Muscle of back (tissue), 11 donors: Measurements from ENCODE around the gene NAPSA. TPM values are rescaled to one million over a fixed set of nuclear protein-coding genes. Genes with fewer than 3 reads are reported as not detected.
A peak's percentile ranks its signal among the peaks of the same experiment; 100 is the strongest.

Source experiments
- DNase-seq, 3 donors: peaks; one replicate each; pipeline versions ENCODE4 v3.0.0 to v3.0.0-alpha.2; 2013
- polyA plus RNA-seq, 10 donors: library from polyadenylated mRNA; unstranded; fragments of 120-200 nt; gene quantifications; one replicate each; pipeline ENCODE4 v1.2.1, GENCODE V29; 2013; ENCODE audit not compliant: insufficient read length in 10 of 10

The NAPSA gene
- polyA plus RNA-seq, 10 donors, result 0.27 to 1.9 (median 0.60) TPM

DNA sequence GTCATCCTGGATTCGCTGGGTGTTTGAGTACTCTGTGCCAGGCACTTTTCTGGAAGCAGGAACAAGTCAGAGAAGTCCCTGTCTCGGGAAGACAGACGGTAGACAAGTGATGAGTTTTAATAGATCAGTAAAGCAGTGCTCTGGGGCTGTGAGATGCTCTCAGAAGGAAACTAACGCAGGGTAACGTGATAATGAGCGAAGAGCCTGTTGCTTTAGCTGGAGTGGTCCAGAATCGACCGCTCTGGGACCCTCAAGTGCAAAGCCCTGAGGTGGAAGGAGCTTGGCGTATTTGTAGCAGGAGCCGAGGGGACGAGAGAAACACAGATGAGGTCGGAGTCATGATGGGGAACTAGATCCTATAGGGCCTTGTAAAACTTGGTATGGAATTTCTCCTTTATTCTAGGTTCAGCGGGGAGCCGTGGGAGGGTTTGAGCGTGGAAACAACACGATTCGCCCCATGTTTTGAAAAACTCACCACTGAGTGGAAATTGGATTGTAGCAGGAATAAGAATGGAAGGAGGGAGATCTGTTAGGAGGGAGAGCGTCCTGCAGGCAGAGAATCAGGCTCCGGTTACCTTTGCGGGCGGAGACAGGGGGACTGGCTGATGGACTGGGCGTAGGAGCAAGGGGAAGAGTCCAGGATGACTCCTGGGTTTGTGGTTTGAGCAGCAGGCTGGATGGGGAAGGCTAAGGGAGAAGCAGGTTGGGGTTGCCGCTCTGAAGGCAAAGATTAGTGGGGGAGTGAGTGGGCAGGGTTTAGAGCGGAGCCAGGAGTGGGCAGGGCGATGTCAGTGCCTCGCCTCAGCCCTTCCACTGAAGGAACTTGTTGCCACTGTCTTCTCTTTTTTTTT is 19.5 kb upstream of the NAPSA start:
- no peak for DNase-seq

DNA sequence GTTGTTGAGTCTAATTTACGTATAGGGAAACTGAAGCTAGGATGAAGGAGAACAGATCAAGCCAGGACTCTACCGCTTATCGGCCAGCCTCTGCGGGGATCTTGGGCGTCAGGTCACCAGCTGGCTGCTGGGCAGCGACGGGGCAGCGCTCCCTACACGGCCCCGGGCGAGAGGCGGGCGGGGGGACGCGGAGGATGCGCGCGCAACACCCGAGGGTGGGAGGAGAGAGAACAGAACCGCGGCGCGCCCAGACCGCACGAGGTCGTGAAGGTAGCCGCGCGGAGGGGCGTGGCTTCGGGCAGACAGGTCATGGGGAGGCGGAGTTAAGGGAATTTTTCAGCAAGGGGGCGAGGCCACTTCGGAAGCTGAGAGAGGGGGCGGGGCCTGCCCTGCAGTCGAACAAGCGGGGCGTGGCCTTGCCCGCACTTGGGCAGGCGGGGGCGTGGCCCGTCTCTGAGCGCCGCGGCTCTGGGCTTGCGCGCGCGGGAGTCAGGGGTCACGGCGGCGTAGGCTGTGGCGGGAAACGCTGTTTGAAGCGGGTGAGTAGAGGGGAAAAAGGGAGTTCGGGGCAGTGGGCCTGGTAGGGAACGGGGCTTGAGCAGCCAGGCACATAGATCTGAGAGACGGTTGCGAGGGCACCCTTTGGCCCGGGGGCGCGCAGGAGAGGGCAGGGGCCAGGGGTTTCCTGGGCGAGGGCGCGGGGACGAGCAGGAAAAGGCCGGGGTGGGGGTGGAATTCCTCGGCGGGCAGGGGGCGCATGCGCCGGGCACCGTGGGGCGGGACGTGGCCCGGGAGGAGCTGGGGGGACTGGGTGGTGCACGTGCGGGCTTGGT is 18.6 kb upstream of the NAPSA start, which contains the start of gene POLD1:
Gene POLD1 (plus strand): TSS at position 496 of the 833 bp plus-strand sequence. CDS start 14,505 bp downstream, outside the sequence.
- peak; percentile 95 to 97 (median 95) for DNase-seq

DNA sequence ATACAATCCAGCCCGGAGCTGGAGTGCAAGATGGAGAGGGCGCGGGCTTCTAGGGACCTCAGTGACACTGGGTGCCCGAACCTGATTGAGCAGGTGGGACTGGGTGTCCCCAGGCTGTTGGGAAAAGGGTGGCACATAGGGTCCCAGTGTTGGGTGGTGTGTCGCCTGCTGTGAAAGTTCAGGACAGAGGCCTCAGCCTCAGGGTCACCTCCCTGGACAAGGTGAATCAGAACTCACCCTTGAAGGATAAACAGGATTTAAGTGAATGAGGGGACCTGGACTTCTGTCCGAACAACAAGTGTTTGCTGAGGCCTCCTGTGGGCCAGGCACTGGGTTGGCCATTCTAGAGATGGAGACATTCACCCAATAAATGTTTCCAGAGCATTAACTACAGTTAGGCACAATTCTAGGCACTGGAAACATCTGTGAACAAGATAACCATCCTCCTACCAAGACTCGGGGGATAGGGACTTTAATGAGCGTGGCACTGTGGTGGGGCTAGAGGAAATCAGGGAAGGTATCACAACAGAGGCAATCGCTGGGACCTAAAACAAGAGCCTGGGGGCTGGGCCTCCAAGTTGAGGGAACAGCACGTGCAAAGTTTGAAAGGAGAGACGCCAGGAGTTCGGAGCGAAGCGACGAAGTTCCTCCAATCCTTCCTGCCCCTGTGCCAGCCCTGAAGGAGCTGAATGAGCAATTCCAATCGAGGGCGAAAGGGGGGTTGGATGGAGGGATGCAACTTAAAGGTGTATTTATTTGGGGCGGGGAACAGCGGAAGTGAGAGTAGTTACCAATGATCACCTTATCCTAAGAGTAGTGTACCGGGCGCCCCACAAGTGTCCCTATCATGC is 17.8 kb upstream of the NAPSA start:
- no peak for DNase-seq

- DNase-seq, result no peak
Measured at GRCh38 chr19:50381881-50382729, 16.7 kb upstream of the NAPSA start.

DNA sequence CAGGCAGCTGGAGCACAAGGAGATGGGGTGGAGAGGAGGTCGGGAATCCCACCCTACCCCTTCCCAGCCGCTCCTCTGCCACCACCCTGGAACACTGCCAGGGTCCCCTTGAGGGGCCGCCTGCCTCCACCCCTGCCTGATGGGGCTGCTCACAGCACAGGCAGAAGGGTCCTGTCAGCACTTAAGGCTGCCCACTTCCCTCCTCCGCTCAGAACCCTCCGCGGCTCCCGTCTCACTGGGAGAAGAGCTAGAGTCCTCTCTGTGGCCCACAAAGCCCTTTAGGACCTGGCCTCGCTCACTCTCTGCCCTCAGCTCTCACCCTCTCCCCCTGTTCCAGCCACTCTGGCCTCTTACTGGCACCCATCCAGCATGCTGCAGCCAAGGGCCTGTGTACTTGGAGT is 15.3 kb upstream of the NAPSA start:
- no peak for DNase-seq

- DNase-seq, result no peak
Measured at GRCh38 chr19:50380137-50380536, 14.7 kb upstream of the NAPSA start.

- DNase-seq, result no peak
Measured at GRCh38 chr19:50379602-50380001, 14.2 kb upstream of the NAPSA start.

DNA sequence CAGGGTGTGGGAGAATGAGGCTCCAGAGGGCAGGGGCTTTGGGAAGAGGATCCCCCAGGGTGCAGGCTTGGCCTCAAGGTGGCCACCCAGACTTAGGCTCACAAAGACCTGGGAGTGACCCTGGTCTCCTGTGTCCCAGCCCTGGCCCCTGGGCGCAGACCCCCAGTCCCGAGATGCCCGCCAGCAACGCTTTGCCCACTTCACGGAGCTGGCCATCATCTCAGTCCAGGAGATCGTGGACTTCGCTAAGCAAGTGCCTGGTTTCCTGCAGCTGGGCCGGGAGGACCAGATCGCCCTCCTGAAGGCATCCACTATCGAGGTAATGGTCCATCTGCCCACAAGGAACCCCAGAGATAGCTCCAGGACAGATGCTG is 13.4 kb upstream of the NAPSA start:
- no peak for DNase-seq

DNA sequence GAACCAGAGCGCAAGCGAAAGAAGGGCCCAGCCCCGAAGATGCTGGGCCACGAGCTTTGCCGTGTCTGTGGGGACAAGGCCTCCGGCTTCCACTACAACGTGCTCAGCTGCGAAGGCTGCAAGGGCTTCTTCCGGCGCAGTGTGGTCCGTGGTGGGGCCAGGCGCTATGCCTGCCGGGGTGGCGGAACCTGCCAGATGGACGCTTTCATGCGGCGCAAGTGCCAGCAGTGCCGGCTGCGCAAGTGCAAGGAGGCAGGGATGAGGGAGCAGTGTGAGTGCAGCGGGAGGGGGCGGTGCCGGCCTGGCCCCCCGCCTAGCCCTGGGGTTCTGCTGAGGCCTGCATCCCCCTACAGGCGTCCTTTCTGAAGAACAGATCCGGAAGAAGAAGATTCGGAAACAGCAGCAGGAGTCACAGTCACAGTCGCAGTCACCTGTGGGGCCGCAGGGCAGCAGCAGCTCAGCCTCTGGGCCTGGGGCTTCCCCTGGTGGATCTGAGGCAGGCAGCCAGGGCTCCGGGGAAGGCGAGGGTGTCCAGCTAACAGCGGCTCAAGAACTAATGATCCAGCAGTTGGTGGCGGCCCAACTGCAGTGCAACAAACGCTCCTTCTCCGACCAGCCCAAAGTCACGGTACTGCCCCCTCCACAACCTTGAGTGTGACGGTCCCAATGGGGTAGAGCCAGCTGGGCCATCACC is 12.9 kb upstream of the NAPSA start:
- no peak for DNase-seq

GRCh38 chr19:50377517-50377916 is 12.1 kb upstream of the NAPSA start:
- DNase-seq, result no peak

- DNase-seq, result peak in 2 of 3 donors; percentile 8 to 36
Measured at GRCh38 chr19:50377051-50377461, 11.6 kb upstream of the NAPSA start.

GRCh38 chr19:50376166-50377050 is 11.0 kb upstream of the NAPSA start, which contains the start of gene NR1H2:
NR1H2 (plus strand) TSS chr19:50376457; CDS start chr19:50377606, 1,149 bp downstream.
- DNase-seq, result peak; percentile 97 to 99 (median 97)

GRCh38 chr19:50371914-50372475 is 6.6 kb upstream of the NAPSA start:
- no peak for DNase-seq

- peak; percentile 85 to 93 (median 86) for DNase-seq
Measured at GRCh38 chr19:50368649-50369570, 3.5 kb upstream of the NAPSA start.

- no peak for DNase-seq
Measured at GRCh38 chr19:50362656-50363424, 2.6 kb downstream of the NAPSA start.

- no peak for DNase-seq
Measured at GRCh38 chr19:50362030-50362412, 3.4 kb downstream of the NAPSA start.
